GM21723 (cell line): Measurements from ENCODE around the gene SPOCK2.
"Not testable (repeated sequence)": the region's sequence is repeated elsewhere in the genome, so short reads cannot be mapped to it uniquely, and the experiment has no call there.

ENCODE experiments used
- ATAC-seq: cut with Tn5 transposase; IDR thresholded peaks from one replicate; pipeline ENCODE4 v1.9.1; 2021; ENCODE audit warnings: mild to moderate bottlenecking, moderate library complexity; ENCODE audit not compliant: unreplicated experiment

The SPOCK2 gene

GRCh38 chr10:72108004-72108370 is 19.6 kb upstream of the SPOCK2 start:
- ATAC-seq = not testable (repeated sequence)

GRCh38 chr10:72107325-72108003 is 19.1 kb upstream of the SPOCK2 start:
- ATAC-seq = no peak

GRCh38 chr10:72106896-72107295 is 18.5 kb upstream of the SPOCK2 start:
- ATAC-seq = no peak

GRCh38 chr10:72106154-72106849 is 18.0 kb upstream of the SPOCK2 start:
- no peak for ATAC-seq

GRCh38 chr10:72105710-72106109 is 17.4 kb upstream of the SPOCK2 start:
- ATAC-seq = no peak

- no peak for ATAC-seq
Observed at GRCh38 chr10:72105098-72105475, 16.7 kb upstream of the SPOCK2 start.

GRCh38 chr10:72104472-72105097 is 16.2 kb upstream of the SPOCK2 start:
- ATAC-seq = no peak

GRCh38 chr10:72099600-72099921 is 11.2 kb upstream of the SPOCK2 start:
- ATAC-seq = no peak

GRCh38 chr10:72098836-72099599 is 10.7 kb upstream of the SPOCK2 start:
- ATAC-seq = no peak

- ATAC-seq = no peak
Observed at GRCh38 chr10:72098301-72098835, 10.0 kb upstream of the SPOCK2 start.

- no peak for ATAC-seq
Observed at GRCh38 chr10:72097448-72098300, 9.3 kb upstream of the SPOCK2 start.

GRCh38 chr10:72096115-72097000 is 8.0 kb upstream of the SPOCK2 start:
- no peak for ATAC-seq

GRCh38 chr10:72095195-72095594 is 6.8 kb upstream of the SPOCK2 start:
- ATAC-seq = no peak

- no peak for ATAC-seq
Observed at GRCh38 chr10:72094574-72094973, 6.2 kb upstream of the SPOCK2 start.

- ATAC-seq = no peak
Observed at GRCh38 chr10:72093450-72093849, 5.1 kb upstream of the SPOCK2 start.

- no peak for ATAC-seq
Observed at GRCh38 chr10:72092987-72093386, 4.6 kb upstream of the SPOCK2 start.

GRCh38 chr10:72092171-72092924 is 4.0 kb upstream of the SPOCK2 start:
- ATAC-seq = no peak

- no peak for ATAC-seq
Observed at GRCh38 chr10:72090326-72090725, 2.0 kb upstream of the SPOCK2 start.

GRCh38 chr10:72089618-72090017 is 1.3 kb upstream of the SPOCK2 start:
- no peak for ATAC-seq
